GOT3 (cell line): ENCODE data around the gene LEF1.

Experiments used
- DNase-seq: peaks from one replicate; lab custom pipeline; 2025; ENCODE audit warnings: mixed read lengths; lab: John Stamatoyannopoulos, UW

Gene LEF1

GRCh38 chr4:108174856-108175255 is 6.1 kb upstream of the LEF1 start:
- DNase-seq, result no peak

GRCh38 chr4:108173599-108174057 is 4.9 kb upstream of the LEF1 start:
- no peak for DNase-seq

- no peak for DNase-seq
These were observed 4.2 kb upstream of the LEF1 start for GRCh38 chr4:108172753-108173598.

- DNase-seq, result no peak
These were observed 3.6 kb upstream of the LEF1 start for GRCh38 chr4:108172231-108172752.

GRCh38 chr4:108171339-108172230 is 2.9 kb upstream of the LEF1 start:
- DNase-seq, result no peak

GRCh38 chr4:108170631-108171338 is 2.1 kb upstream of the LEF1 start:
- DNase-seq, result no peak

GRCh38 chr4:108169664-108170063 is 932 bp upstream of the LEF1 start:
- DNase-seq, result no peak

GRCh38 chr4:108168160-108168670 is 517 bp downstream of the LEF1 start:
- no peak for DNase-seq

- no peak for DNase-seq
These were observed 2.1 kb downstream of the LEF1 start for GRCh38 chr4:108166441-108167315.

GRCh38 chr4:108166038-108166437 is 2.7 kb downstream of the LEF1 start:
- no peak for DNase-seq

GRCh38 chr4:108165586-108165985 is 3.1 kb downstream of the LEF1 start:
- DNase-seq, result no peak

- no peak for DNase-seq
These were observed 5.4 kb downstream of the LEF1 start for GRCh38 chr4:108163351-108163750.

- no peak for DNase-seq
These were observed 7.9 kb downstream of the LEF1 start for GRCh38 chr4:108160741-108161352.

GRCh38 chr4:108159845-108160244 is 8.9 kb downstream of the LEF1 start:
- no peak for DNase-seq

- DNase-seq, result no peak
These were observed 11.1 kb downstream of the LEF1 start for GRCh38 chr4:108157655-108158054.

- DNase-seq, result no peak
These were observed 12.3 kb downstream of the LEF1 start for GRCh38 chr4:108156391-108156790.

- no peak for DNase-seq
These were observed 13.4 kb downstream of the LEF1 start for GRCh38 chr4:108155373-108155772.

GRCh38 chr4:108152980-108153379 is 15.8 kb downstream of the LEF1 start:
- no peak for DNase-seq

- DNase-seq, result no peak
These were observed 18.9 kb downstream of the LEF1 start for GRCh38 chr4:108149588-108150380.
